ENCODE data around the gene THRSP. TPM values are rescaled to one million over a fixed set of nuclear protein-coding genes. Genes with fewer than 3 reads are reported as not detected.

Gene THRSP
- total and polyA plus RNA-seq, 2 donors: 0.48 to 6.5 TPM

DNA sequence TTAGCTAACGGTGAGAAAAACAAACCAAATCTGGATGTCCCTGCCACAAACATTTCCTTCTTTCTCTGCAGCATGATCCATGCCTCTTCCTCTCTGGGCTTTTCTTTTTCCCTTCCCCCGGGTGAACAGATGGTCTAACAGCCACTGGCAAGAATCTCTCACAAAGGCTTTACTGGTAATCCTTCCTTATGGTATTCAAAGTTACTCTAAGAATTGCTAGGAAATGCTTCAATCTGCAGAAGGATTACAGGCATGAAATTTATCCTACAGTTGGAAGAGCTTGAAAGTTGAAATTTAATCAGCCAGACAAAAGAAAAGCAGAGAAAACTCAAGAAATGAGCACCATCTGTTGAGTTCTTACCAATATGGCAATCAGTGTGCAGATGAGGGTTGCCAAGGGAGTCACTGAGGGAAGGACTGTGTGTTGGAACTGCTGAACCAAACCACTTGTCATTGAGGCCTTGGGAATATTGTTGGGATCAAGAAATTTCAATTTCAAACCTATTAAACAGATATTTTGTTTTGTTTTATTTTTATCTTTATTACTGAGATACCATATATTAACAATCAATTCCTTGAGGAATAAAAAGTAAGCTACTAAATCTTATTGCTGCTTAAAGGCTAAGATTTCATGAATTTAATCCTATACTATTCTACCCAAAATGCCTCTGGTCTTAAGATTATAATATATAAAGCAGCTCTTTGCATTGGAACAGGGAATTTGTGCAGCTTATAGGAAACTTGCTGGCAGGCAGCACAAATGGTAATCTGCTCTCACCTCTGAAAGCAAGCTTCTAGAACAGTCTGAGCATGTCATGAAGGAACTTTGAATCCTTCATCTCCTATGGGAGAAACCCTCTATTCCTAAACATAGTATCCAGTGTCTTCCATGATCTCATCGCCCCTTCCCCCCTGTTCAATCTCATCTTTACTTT, 45.7 kb downstream of the THRSP start:
- WGBS: 47% methylated on average over 3 of the region's 3 CpGs
- Histone ChIP-seq H3K4me3 (ENCODE audit: low read depth, low read length) (no peak overlapping the region), H3K27ac (ENCODE audit: low read depth) (no peak overlapping the region), H3K36me3 (ENCODE audit: insufficient read depth) (peaks cover 4% of the 10 kb centered on the region), H3K4me1 (ENCODE audit: insufficient read depth) (no peaks in the 10 kb centered on the region)
- DNase-seq (ENCODE audit: extremely low spot score): no peak

DNA sequence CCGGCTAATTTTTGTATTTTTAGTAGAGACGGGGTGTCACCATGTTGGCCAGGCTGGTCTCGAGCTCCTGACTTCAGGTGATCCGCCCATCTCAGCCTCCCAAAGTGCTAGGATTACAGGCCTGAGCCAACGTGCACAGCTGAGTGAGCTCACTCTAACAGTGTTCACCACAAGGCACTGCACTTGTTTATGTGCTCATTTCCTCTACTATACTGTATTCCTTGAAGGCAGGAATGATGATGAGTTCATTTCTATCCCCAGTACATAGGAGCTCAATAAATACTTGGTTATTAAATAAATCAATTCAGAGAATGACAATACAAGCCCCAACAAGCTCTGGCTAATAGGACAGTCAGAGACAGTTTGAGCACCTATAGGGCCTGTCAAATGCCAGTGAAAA, 46.7 kb downstream of the THRSP start:
- H3K4me3 ChIP-seq (ENCODE audit: low read depth, low read length): no peak overlapping the region
- H3K36me3 ChIP-seq (ENCODE audit: insufficient read depth): peaks cover 4% of the 10 kb centered on the region
- no peak for DNase-seq (ENCODE audit: extremely low spot score)
- no peak overlapping the region for H3K27ac ChIP-seq (ENCODE audit: low read depth)
- no peaks in the 10 kb centered on the region for H3K4me1 ChIP-seq (ENCODE audit: insufficient read depth)
- 89% methylated on average over 5 of the region's 5 CpGs for WGBS

DNA sequence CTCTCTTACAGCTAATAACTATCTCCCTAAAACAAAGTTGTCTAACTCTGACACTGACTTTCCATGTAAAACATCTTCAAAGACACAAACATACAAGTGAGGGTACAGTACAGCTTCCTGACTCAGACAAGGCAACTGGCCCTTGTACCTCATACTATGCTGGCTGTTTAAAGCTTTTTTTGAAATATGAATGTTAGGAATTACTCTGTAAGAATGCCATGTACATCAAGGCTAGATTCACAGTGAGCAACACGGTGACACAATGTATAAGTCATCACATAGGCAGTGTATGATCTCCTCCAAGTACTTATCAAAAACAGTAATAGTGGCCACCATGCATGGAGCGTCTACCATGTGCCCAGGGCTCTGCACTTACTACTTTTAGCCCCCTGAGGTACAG, 47.2 kb downstream of the THRSP start:
- Histone ChIP-seq H3K36me3 (ENCODE audit: insufficient read depth) (peaks cover 4% of the 10 kb centered on the region), H3K4me1 (ENCODE audit: insufficient read depth) (no peaks in the 10 kb centered on the region), H3K4me3 (ENCODE audit: low read depth, low read length) (no peak overlapping the region), H3K27ac (ENCODE audit: low read depth) (no peak overlapping the region)
- WGBS: 94% methylated on average over 2 of the region's 2 CpGs
- no peak for DNase-seq (ENCODE audit: extremely low spot score)

DNA sequence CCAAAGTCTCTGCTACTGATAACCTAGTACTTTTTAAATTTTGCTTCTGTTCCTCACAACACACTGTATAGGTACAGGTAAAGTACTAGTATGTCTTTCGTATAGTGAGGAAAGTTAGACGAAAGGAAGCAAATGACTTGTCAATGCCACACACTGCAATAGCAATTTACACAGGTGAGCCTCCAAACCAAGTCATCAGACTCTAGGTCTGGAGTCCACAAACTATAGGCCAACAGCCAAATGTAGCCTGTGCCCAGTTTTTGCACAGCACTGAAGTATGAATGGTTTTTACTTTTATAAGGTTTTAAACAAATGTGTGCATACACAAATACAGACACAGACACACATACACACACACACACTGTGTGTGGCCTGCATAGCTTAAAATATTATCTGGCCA, 47.6 kb downstream of the THRSP start:
- H3K4me3 ChIP-seq (ENCODE audit: low read depth, low read length): no peak overlapping the region
- no peaks in the 10 kb centered on the region for H3K4me1 ChIP-seq (ENCODE audit: insufficient read depth)
- WGBS: 97% methylated on average over 2 of the region's 2 CpGs
- peaks cover 4% of the 10 kb centered on the region for H3K36me3 ChIP-seq (ENCODE audit: insufficient read depth)
- H3K27ac ChIP-seq (ENCODE audit: low read depth): no peak overlapping the region
- DNase-seq (ENCODE audit: extremely low spot score): no peak

DNA sequence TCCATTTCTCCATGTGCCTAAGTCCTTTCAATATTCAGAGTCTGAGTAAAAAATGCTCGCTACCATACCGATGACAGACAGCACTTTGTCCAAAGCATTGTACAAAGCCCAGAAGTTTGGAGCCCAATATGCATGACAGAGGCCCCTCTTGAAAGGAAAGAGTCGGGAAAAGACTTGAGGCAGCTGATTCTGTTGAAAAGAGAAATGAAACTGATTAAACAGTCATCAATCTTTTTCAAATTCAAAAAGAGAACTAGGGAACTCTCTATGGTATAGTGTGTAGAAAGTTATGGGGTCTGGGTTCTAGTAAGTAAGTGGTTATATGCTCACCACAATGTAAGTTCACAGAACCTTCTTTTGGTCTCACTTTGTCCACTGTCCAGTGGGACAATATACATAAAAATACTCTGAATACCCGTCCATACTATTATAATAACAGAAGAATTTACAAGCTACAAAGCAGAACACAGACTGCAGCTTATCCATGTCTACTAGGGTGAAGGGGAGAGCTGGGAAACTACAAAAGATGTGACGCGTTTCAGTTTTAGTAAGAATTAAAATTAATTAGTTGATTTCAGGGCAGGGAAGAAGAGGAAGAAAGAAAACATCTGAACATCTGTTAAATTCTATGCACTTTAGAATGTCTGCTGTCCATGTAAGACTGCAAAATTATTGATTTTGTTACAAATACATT, 49.1 kb downstream of the THRSP start:
- Histone ChIP-seq H3K4me3 (ENCODE audit: low read depth, low read length) (no peak overlapping the region), H3K27ac (ENCODE audit: low read depth) (no peak overlapping the region), H3K36me3 (ENCODE audit: insufficient read depth) (peaks cover 4% of the 10 kb centered on the region), H3K4me1 (ENCODE audit: insufficient read depth) (no peaks in the 10 kb centered on the region)
- DNase-seq (ENCODE audit: extremely low spot score): no peak
- 84% methylated on average over 6 of the region's 6 CpGs for WGBS

Other genes starting within 250 kb of the THRSP start
- 81.1 TPM for gene RSF1, start 243.1 kb upstream of the THRSP start, total RNA-seq
- 20.5 TPM for gene RSF1, start 243.1 kb upstream of the THRSP start, polyA plus RNA-seq
- 24.6 TPM for gene AAMDC, start 242.7 kb upstream of the THRSP start, total RNA-seq
- gene AAMDC, start 242.7 kb upstream of the THRSP start, polyA plus RNA-seq: 74.5 TPM
- gene INTS4, start 69.2 kb upstream of the THRSP start, total RNA-seq: 50.4 TPM
- 14.5 TPM for gene INTS4, start 69.2 kb upstream of the THRSP start, polyA plus RNA-seq
- gene KCTD14, start 40.6 kb upstream of the THRSP start, total RNA-seq: 2.3 TPM
- gene KCTD14, start 40.6 kb upstream of the THRSP start, polyA plus RNA-seq: 1.4 TPM
- 67.9 TPM for gene NDUFC2, start 16.0 kb downstream of the THRSP start, total RNA-seq
- 193 TPM for gene NDUFC2, start 16.0 kb downstream of the THRSP start, polyA plus RNA-seq
- 42.4 TPM for gene ALG8, start 75.8 kb downstream of the THRSP start, total RNA-seq
- gene ALG8, start 75.8 kb downstream of the THRSP start, polyA plus RNA-seq: 22.7 TPM
- 6.2 TPM for gene KCTD21, start 124.8 kb downstream of the THRSP start, total RNA-seq
- 6.7 TPM for gene KCTD21, start 124.8 kb downstream of the THRSP start, polyA plus RNA-seq
- gene USP35, start 125.1 kb downstream of the THRSP start, total RNA-seq: 7.3 TPM
- 7.8 TPM for gene USP35, start 125.1 kb downstream of the THRSP start, polyA plus RNA-seq